ENCODE data around the gene MAPKAPK3. TPM values are rescaled to one million over a fixed set of nuclear protein-coding genes. Genes with fewer than 3 reads are reported as not detected.
A peak's percentile ranks its signal among the peaks of the same experiment; 100 is the strongest.

The MAPKAPK3 gene
- total RNA-seq, 1 donor from 2014 or later: 40.3 TPM

DNA sequence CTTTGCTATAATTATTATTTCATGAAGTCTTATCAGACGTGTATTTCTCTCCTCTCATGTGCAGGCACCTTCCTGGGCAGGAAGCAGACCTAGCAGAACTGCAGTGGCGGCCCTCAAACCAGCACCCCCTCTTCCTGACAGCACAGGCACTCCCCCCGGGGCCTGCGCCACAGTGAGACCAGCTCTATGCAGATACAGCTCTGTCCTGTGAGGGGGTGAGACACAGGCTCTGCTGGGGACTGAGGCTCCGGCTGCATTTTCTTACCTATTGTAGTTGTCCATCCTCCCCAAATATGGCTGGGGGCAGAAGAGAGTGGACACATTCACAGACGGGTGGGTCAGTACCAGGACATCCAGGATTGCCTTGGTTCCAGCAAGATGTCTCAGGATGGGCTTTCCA is 10.4 kb upstream of the MAPKAPK3 start:
- Mint-ChIP-seq H3K27ac (no peak overlapping the region), H3K4me3 (no peak overlapping the region), H3K27me3 (no peaks in the 10 kb centered on the region), H3K4me1 (ENCODE audit: unreplicated experiment) (peaks cover 29% of the 10 kb centered on the region), H3K9me3 (no peaks in the 10 kb centered on the region), H3K36me3 (peaks cover 3% of the 10 kb centered on the region)
- TF ChIP-seq, protein P1, sequence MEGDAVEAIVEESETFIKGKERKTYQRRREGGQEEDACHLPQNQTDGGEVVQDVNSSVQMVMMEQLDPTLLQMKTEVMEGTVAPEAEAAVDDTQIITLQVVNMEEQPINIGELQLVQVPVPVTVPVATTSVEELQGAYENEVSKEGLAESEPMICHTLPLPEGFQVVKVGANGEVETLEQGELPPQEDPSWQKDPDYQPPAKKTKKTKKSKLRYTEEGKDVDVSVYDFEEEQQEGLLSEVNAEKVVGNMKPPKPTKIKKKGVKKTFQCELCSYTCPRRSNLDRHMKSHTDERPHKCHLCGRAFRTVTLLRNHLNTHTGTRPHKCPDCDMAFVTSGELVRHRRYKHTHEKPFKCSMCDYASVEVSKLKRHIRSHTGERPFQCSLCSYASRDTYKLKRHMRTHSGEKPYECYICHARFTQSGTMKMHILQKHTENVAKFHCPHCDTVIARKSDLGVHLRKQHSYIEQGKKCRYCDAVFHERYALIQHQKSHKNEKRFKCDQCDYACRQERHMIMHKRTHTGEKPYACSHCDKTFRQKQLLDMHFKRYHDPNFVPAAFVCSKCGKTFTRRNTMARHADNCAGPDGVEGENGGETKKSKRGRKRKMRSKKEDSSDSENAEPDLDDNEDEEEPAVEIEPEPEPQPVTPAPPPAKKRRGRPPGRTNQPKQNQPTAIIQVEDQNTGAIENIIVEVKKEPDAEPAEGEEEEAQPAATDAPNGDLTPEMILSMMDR (conservative IDR thresholded peaks at IDR 0.05): no peak
- no peak for DNase-seq (ENCODE audit: extremely low spot score, unreplicated experiment)

DNA sequence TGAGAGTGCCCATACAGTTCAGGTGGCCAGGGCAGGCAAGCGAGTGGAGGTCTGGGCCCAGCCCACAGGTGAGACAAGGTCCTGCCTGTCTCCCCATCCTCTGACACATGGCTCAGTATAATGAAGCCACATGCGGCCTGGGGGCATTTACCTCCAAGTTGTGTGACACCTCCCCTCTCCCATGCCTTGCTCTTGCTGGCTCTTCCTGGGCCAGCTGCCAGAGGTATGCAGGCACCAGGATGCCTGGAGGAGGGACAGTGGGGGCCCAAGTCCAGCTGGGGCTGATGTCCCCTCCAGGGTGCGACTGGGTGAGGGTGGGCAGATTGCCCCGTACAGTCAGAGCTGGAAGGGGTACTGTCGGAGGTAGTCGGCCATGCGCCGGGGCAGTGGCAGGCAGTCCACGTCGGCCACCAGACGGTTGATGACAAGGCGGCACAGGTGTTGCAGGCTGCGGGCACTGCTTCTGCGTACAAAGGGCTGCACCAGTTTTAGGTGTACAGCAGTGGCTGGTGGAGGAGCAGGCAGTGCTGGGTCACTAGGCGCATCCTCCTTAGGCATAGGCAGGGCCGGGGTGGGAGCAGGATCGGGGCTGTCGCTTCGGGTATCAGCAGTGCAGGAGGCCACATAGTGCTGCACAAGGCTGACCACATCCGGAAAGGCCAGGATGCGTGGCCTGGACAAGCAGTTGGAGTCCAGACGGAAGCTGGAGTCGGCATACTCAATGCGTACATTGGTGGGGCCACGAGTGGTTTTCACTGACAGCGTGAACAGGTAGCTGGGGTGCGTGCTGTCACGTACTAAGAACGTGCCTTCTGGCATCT is 9.5 kb upstream of the MAPKAPK3 start:
- no peak overlapping the region for H3K27ac Mint-ChIP-seq
- no peak overlapping the region for H3K4me3 Mint-ChIP-seq
- H3K27me3 Mint-ChIP-seq: peaks cover 7% of the 10 kb centered on the region
- TF ChIP-seq, protein P1 (conservative IDR thresholded peaks at IDR 0.05): no peak
- H3K36me3 Mint-ChIP-seq: peaks cover 3% of the 10 kb centered on the region
- no peaks in the 10 kb centered on the region for H3K9me3 Mint-ChIP-seq
- no peak for DNase-seq (ENCODE audit: extremely low spot score, unreplicated experiment)
- peaks cover 32% of the 10 kb centered on the region for H3K4me1 Mint-ChIP-seq (ENCODE audit: unreplicated experiment)

DNA sequence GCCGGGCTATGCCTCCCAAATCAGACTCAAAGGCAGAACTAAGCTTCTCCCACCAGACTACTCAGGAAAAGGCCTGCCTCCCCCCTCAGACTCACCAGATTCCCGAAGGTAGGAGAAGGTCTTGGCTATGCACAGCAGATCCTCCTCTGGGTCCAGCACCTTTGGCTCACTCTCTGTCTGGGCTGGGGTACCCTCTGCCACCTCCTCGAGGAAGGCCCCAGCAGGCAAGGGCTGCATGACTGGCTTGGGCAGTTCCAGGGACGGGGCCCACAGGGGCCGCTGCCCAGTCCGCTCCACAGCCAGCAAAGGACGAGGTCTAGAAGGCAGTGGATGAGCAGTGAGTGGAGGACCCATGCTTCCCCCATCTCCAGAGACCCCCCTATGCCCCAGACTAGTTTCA is 8.7 kb upstream of the MAPKAPK3 start:
- Mint-ChIP-seq H3K9me3 (no peaks in the 10 kb centered on the region), H3K4me3 (no peak overlapping the region), H3K4me1 (ENCODE audit: unreplicated experiment) (peaks cover 36% of the 10 kb centered on the region), H3K27ac (no peak overlapping the region), H3K36me3 (peaks cover 3% of the 10 kb centered on the region), H3K27me3 (peaks cover 8% of the 10 kb centered on the region)
- no peak for DNase-seq (ENCODE audit: extremely low spot score, unreplicated experiment)
- TF ChIP-seq, protein P1 (conservative IDR thresholded peaks at IDR 0.05): no peak

DNA sequence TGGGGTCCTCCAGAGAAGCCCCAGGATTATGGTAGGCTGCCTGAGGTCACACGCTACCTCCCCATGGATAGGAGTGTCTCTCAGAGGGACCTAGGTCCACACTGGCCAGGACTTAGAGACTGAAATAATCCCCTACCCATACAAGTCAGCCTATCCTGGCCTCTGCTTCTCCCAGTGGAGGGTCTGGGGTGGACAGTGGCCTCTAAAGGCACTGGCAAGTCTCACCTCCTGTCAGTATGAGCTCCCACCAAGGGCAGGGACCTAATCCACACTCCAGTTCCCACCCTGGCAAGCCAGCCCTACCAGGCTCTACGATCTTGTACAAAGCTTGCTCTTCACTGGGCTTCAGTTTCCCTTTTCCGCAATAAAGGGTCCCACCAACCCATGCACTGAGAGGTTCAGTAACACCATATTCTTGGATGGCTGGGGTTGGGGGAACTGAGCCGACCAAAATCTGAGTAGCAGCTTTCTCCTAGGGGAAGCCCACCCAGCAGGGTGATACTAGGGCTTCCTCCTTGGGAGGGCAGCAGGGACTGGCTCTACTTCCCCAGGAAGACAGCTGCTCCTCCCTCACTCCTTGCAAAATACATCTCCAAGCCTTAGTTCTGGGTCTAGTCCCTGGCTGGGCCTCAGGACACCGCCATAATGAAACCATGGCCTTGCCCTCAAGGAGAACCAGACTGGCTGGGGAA is 7.7 kb upstream of the MAPKAPK3 start:
- H3K27ac Mint-ChIP-seq: no peak overlapping the region
- DNase-seq (ENCODE audit: extremely low spot score, unreplicated experiment): no peak
- peaks cover 37% of the 10 kb centered on the region for H3K4me1 Mint-ChIP-seq (ENCODE audit: unreplicated experiment)
- H3K27me3 Mint-ChIP-seq: peaks cover 15% of the 10 kb centered on the region
- peak overlapping the region; percentile 61 for H3K4me3 Mint-ChIP-seq
- H3K9me3 Mint-ChIP-seq: no peaks in the 10 kb centered on the region
- TF ChIP-seq, protein P1 (conservative IDR thresholded peaks at IDR 0.05): no peak
- peaks cover 3% of the 10 kb centered on the region for H3K36me3 Mint-ChIP-seq

DNA sequence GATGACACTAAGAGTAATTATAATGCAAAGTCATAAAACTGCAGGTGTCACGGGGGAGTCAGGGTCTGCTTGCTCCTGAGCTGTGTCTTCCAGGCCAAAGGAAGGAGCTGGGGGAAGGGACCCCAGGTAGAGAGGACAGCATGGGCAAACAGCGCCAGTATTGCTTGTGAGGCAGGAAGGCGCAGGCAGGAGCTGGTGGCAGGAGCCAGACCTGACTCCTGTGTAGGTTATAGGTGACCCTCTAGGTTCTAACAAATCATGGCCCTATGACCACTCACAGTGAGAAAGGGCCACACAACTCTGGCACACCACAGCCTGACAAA is 7.2 kb upstream of the MAPKAPK3 start:
- H3K27me3 Mint-ChIP-seq: peaks cover 15% of the 10 kb centered on the region
- H3K4me1 Mint-ChIP-seq (ENCODE audit: unreplicated experiment): peaks cover 38% of the 10 kb centered on the region
- no peak for DNase-seq (ENCODE audit: extremely low spot score, unreplicated experiment)
- no peak overlapping the region for H3K27ac Mint-ChIP-seq
- H3K4me3 Mint-ChIP-seq: peak overlapping the region; percentile 61
- H3K9me3 Mint-ChIP-seq: no peaks in the 10 kb centered on the region
- H3K36me3 Mint-ChIP-seq: peaks cover 3% of the 10 kb centered on the region
- TF ChIP-seq, protein P1 (conservative IDR thresholded peaks at IDR 0.05): no peak

Measured in type B pancreatic cell (in vitro differentiated cells).